Hepatocyte (in vitro differentiated cells): ENCODE measurements around the gene FKBP7.

Source experiments
- EZH2 ChIP-seq: fragments of 200-600 bp; sonication (generic); IDR thresholded peaks from 2 replicates; pipeline ENCODE4 v1.6.1; 2016; ENCODE audit warnings: antibody characterized with exemption, mild to moderate bottlenecking, borderline replicate concordance
- EZH2phosphoT487 ChIP-seq: fragments of 200-600 bp; sonication (generic); IDR thresholded peaks from one replicate; pipeline ENCODE4 v1.6.1; 2018; ENCODE audit warnings: antibody characterized with exemption, mild to moderate bottlenecking, low read depth, moderate library complexity; ENCODE audit not compliant: unreplicated experiment, severe bottlenecking
- TF ChIP-seq, protein P1 (sequence below): fragments of 200-600 bp; sonication (generic); IDR thresholded peaks from 2 replicates; pipeline ENCODE4 v1.5.1; 2016; ENCODE audit warnings: antibody characterized with exemption, mild to moderate bottlenecking; ENCODE audit not compliant: poor library complexity

- TF ChIP-seq EZH2 (no peak), EZH2phosphoT487 (no peak)
- TF ChIP-seq, protein P1, sequence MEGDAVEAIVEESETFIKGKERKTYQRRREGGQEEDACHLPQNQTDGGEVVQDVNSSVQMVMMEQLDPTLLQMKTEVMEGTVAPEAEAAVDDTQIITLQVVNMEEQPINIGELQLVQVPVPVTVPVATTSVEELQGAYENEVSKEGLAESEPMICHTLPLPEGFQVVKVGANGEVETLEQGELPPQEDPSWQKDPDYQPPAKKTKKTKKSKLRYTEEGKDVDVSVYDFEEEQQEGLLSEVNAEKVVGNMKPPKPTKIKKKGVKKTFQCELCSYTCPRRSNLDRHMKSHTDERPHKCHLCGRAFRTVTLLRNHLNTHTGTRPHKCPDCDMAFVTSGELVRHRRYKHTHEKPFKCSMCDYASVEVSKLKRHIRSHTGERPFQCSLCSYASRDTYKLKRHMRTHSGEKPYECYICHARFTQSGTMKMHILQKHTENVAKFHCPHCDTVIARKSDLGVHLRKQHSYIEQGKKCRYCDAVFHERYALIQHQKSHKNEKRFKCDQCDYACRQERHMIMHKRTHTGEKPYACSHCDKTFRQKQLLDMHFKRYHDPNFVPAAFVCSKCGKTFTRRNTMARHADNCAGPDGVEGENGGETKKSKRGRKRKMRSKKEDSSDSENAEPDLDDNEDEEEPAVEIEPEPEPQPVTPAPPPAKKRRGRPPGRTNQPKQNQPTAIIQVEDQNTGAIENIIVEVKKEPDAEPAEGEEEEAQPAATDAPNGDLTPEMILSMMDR: no peak
Measured at GRCh38 chr2:178473931-178474330, 4.5 kb downstream of the FKBP7 start.
